ENCODE results near the gene SNAPC2.
"Not testable (repeated sequence)": the region's sequence is repeated elsewhere in the genome, so short reads cannot be mapped to it uniquely, and the experiment has no call there.

SNAPC2 gene

DNA sequence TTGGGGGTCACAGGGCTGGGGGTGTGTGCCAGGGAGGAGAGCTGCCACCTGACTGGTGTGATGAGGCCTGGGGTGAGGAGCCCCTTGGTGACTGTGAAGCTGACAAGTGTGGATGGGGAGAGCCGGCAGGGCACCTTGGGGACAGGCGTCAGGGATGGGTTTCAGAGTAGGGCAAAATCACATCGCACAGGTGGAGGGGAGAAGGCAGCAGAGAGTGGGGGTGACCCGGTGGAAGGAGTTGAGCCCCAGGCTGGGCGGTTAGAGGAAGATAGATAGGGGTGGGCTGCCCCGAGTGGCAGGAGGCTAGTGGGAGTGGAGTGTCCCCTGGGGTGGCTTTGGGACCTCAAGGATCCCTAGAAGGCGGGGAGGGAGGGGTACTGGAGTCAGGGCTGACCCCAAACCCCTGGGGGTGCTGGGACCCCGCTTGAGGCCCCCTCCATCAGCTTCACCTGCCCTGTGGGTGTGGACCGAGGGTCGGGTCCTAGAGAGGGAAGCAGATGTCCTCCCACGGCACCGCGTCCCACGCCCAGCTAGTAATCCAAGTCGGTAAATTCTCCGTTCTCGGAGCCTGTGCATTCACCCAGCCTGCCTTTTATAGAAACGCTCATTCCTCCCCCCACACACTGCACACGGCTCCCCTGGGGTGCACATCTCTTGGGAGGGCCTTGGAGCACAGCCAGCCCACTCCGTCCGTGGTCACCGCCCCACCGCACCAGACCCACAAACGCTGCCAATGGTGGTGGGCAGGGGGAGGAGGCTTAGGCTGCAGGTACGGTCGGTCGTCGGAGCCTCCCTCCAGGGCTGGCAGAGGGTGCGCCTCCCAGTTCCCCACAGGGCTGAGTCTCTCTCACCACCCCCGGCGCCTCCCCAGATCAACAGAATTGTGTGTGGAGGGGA, 3.4 kb downstream of the SNAPC2 start:
- no peak for ATAC-seq

DNA sequence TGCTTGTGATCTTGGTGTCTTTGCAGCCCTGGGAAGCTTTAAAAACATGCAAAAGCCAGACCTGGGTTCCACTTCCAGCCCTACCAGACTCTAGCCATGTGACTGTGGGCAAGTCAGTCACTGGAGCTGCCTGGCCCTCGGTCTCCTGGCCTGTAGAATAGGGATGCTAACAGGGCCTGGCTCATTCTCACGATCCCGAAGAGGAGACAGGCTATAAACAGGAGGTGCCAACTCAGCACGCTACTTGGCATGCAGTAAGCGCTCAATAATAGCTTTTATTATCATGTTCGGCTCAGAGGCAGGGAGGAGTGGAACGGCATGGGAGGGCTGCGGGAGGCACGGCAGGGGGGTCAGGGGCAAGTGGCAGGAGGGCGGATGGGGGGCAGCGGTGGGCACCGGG, 4.1 kb downstream of the SNAPC2 start:
- ATAC-seq, result no peak

DNA sequence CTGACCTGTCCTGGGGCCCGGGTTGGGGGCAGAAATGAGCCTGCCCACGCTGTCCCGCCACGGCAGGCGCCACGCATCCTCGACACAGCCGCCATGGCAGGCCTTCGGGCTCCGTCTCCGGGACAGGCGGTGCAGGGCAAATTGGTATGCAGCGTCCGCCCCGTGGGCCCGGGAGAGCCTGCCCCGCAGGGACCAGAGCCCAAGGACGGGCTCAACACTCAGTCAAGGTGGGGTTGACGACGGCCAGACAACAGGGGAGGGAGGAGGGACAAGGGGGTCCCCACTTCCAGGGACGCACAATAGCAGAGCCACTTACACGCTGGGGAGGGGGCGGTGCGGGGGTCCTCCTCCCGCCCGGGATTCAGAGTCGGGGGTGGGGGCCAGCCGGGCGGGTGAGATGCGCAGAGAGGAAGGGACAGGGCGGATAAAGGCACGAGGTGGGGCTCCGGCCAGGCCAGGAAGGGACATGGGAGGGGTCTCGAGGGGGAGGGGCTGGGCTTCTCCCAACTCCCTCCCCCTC, 4.6 kb downstream of the SNAPC2 start:
- no peak for ATAC-seq

DNA sequence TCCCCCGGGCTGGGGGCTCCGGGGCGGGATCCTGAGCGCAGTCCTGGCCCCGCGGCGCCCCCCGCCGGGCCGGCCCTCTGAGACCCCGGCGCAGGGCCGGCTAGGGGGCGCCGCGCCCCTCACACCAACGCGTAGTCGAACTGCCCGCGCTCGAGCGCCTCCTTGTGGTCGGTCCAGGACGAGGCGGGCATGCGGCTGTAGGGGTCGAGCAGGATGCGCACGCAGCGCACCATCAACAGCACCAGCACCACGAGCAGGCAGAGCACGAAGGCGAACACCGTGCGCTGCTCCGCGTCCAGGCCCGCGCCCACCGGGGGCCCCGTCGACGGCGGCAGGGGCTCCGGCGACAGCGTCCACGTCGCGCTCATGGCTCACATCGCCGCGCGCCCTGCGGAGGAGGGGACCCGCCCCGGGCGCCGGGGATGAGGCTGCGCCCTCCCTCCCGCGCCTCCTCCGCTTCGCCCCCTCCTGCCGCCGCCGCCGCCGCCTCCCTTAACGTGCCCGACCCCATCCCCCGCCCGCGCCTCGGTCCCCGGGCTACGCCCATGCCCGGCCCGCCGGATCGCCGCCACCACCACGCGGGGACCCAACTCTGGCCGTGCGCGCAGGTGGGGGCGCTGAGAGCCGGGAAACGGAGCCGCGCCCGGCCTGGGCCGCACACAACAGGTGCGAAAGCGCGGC, 5.2 kb downstream of the SNAPC2 start:
- peak; percentile 42 to 45 for ATAC-seq

DNA sequence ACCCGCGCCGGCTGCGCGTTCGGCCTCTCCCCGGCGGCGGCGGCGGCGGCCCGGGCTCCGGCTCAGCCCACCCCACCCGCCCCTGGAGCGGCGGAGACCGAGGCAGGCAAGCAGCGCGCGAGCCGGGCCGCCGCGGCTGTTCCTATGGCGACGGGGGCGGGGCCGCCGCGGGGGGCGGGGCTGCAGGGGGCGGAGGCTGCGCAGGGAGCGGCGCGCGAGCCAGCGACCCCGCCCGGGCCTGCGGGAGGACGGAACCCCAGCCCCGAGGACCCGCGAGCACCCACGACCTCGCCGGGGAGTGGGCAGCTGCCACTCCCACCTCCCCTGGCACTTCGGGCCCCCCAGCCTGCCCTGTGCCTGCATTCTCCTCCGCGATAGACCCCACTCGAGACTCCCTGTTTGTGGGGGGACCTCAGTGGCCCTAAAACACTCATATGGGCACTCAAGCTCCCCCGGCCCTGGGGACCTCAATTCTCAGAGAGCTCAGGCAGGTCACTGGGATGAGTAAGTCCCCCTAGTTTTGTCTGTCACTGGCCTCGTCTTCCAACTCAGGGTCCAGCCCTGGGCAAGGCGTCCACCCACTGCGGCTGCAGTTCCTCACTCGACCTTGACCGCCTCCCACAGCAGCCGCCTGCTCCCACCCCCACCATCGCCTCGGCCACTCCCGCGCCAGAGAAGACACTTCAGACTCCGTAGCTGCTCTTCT, 6.0 kb downstream of the SNAPC2 start, which contains the start of gene CTXN1:
TSS of gene CTXN1 (minus strand) at position 115 of the 706 bp plus-strand sequence. CDS start 597 bp downstream, outside the sequence.
- ATAC-seq, result peak; percentile 49 to 58

DNA sequence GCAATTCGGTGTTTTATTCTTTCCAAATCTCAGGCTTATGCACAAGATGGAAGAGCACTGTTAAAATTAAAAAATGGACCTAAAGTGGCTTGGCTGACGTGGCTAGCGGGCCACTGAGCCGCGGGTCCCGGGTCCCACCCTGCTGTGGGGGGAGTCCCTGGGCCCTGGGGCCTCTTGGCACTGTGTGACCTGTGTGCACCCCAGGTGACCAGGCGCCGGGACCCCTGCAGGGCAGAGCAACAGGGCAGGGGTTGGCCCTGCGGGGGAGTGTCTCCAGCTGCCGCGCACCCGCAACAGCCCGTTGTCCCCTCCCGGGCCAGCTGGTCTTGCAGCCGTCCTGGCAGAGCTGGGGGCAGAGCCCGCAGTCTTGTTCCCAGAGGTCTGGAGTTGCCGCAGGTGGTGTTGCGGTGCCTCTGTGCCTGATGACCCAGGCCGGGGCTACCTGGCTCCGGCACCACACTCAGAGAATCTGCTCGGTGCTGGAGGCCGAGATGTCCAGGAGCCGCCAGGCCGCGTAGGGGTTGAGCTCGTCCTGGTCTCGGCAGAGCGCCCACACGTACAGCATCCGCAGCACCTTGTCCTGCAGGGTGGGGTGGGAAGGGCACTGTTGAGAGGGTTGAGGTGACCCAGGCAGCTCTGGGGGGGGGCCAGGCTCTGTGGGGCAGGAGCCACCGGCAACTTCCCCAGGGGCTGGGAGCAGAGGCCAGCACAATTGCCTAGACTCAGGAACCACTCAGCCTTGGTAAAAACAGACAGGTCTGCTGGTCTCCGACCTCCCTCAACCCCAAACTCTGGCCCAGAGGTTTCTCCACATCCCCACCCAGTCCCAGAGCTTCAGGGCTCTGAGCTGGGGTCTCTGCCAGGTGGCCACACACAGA, 6.8 kb downstream of the SNAPC2 start:
- ATAC-seq, result no peak

DNA sequence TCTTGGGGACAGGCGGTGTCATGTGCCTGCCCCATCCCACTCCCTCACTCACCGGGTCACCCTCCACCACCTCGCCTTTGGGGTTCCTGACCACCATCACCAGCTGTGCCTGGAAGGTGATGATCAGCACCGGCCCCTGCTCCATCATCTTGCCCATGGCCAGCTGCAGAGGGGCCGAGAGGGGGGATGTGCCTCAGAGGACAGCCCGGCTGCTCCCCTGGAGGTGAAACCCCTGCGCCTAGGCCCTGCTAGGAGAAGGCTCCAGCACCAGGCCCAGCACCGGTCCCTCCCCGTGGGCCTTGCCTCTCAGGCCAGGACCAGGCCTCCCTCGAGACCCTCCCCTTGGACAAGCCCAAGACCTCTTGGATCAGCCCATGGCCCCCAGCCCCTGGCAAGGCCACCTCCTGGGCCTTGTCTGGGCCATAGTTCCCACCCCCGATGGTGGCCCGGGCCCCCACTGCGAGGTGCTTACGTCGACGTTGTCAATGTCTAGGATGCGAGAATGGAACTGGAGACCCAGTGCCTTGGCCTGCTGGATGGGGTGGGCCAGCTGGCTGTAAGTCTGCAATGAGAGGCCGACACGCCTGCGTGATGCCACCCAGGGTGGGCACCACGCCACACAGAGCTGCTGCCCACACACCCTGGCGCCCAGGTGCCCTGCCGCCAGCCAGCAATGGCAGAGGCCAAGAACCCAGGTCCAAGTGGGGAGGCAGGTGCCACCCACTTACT, 7.6 kb downstream of the SNAPC2 start:
- ATAC-seq, result no peak

DNA sequence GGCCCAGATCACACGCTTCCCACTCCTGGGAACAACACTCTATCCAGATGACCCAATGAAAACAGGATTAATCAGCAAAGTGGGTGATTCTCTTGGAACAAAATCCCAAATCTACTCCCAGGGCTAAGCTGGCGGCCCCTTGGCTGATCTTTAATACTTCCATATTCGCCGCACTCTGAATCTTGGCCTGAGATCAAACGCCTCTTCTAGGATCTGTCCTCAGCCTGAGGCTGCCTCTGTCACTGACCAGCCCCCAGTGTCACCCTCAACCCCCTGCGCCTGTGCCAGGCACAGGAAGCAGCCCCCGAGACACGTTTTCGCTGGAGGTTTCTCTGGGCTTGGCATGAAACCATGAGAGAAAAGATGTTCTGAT, 8.2 kb downstream of the SNAPC2 start:
- ATAC-seq, result no peak

DNA sequence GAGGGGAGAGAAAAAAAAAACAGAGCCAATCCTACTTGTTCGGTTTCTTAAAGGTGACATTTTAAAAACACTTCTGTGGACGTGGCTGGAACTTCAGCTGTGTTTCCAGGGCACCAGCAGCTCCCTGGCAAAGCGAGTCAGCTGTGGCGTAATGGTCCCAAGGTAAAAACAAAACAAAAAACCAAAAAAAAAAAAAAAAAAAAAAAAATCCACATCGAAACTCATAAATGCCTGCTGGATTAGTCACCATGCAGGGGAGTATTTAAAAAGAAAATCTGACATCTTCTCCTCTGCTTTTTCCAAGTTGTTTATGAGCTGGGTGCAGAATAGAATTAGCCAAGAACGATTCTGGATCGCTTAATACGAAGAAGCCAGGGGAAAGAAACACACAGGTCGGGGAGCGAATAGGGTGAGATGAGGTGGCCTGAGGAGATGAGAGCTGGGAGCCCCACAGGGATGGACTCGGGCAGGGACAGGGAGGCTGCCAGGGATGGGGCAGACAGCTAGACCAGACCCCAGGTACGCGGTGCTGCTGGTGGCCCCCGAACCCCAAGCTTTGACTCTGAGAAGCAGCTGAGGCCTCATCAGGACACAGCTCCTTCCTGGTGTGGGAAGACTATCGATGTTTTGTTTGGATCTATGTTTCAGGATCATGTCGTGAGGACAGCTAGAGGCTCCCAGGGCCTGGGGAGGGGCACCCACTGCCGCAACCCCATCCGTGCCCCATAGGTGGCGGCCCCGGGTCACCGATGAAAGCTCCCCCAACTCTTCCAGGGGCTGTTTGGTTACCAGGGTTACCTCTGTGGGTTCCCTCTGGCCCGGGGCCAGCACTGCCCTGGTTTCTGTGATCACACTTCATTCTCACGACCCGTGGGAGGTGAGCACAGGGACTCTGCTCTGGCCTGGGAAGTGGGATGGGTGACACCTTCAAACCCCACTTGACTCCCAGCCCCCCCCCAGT, 8.9 kb downstream of the SNAPC2 start:
- ATAC-seq, result peak; percentile 27 to 37

DNA sequence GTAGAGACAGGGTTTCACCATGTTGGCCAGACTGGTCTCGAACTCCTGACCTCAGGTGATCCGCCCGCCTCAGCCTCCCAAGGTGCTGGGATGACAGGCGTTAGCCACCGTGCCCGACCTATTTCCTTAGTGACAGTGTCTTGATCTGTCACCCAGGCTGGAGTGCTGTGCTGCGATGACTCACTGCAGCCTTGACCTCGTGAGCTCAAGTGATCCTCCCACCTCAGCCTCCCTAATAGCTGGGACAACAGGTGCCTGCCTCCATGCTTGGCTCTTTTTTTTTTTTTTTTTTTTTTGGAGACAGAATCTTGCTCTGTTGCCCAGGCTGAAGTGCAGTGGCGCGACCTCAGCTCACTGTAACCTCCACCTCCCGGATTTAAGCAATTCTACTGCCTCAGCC, 9.9 kb downstream of the SNAPC2 start:
- ATAC-seq, result not testable (repeated sequence)

DNA sequence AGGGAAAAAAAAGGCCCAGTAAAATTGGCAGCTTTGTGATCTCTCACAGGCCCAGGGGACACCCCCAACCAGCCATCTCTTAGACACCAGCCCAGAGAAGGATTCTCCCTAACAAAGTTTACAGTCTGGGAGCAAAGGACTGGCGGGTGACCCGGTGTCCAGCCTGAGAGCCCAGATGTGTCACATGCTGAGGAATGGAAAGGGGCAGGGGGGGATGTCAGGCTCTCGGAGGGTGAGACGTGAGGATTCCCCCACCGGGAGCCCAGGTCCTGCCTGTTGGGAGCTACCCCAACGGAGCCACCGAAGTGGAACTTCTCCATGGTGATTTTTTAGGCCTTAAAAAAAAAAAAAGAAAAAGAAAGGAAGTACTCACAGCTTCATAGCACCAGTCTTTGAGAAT, 10.6 kb downstream of the SNAPC2 start:
- no peak for ATAC-seq

DNA sequence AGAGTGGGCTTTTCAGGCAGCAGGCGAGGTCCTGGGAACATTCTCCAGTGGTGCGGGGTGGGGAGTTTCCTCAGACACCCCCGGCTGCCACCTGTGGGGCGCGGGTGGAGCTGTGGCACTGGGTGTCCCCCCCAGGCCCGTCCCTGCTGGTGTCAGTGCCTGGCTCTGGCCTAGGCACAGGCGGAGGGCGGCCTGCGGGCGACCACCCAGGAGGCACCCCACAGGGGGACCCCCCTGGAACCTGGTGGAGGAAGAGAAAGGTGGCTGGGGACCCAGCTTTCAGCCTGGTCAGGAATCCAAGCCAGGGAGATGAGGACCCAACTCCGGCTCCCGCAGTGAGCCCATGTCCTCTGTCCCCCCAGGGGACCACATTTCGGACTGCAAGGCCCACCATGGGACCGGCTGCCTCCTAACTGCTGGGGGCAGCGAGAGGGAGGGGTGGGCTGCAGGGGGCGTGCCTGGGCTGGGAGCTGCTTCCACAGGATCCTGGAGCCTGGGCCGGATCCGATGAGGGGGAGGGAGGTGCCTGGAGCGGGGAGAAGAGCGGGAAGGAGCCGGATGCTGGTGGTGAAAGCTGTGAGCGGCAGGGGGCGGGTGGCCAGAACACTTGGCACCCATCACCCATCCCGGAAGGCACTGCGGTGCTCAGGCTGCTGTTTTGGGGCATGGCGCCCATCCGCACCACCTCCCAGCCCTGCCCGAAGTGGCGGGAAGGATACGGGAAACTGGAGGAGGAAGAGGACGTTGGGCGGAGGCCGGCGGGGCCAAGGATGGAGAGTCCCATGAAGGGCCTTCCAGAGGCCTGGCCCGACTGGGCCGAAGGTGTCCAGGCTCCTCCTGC, 11.3 kb downstream of the SNAPC2 start:
- ATAC-seq, result no peak

DNA sequence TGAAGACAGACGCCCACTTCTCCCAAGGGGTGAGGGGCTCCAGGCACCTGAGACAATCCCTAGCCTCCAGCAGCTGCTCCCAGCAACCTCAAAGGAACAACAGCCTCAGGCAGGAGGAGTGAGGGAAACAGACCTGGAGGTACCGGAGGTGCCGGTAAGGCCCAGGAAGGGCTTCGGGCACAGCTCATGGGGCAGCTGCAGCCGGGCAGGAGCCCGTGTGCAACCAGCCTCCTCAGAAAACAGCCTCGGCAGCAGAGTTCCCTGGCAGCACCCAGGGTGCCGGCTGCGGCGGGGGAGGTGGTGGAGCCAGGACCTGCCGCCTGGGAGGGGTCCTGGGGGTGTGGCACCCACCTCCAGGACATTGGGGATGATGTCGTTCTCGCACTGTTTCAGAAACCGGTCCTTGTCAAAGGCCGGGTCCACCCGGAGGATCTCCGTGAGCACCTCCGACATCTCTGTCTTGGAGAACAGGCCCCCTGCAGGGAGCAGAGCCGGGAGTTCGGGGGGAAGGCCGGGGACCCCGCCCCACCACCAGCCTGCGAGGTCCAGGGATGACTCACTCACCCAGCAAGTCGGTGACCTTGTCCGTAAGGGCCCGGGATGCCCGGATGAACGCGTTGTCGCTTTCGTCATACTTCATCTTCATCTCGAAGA, 12.3 kb downstream of the SNAPC2 start:
- ATAC-seq, result no peak

DNA sequence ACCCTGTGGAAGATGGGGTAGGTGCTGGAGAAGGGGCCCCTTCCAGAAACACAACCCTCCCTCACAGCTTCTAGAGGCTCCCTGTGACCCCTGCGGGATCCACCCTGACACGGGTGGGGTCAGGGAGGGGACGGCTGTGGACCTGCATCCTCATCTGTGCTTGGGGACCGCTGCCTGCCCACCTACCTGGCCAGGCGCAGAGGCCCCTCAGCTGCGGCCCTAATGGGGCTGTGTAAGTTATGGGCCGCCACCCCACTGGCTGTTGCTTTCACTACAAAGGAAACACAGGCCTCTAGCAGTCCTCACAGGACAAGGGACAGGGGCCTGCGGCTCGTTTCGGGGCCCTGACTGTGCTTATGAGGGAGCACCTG, 12.8 kb downstream of the SNAPC2 start:
- no peak for ATAC-seq

DNA sequence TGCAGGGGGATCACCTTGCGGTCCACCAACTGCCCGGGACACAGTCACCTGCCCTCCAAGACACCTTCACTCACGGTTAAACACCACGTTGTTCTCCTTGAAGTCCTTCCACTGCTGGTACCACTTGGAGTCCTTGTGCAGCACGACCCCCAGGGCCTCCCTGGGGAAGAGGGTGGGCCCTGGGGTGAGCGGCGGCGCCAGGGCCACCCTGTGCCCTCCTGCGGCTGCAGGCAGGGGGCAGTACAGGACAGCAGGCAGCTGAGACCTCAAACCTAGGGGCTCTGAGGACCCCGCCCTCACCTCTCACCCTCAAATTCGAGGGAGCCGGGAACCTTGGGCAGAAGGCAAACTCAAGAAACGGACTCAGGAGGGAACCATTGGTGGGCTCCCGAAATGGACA, 13.3 kb downstream of the SNAPC2 start:
- ATAC-seq, result no peak

DNA sequence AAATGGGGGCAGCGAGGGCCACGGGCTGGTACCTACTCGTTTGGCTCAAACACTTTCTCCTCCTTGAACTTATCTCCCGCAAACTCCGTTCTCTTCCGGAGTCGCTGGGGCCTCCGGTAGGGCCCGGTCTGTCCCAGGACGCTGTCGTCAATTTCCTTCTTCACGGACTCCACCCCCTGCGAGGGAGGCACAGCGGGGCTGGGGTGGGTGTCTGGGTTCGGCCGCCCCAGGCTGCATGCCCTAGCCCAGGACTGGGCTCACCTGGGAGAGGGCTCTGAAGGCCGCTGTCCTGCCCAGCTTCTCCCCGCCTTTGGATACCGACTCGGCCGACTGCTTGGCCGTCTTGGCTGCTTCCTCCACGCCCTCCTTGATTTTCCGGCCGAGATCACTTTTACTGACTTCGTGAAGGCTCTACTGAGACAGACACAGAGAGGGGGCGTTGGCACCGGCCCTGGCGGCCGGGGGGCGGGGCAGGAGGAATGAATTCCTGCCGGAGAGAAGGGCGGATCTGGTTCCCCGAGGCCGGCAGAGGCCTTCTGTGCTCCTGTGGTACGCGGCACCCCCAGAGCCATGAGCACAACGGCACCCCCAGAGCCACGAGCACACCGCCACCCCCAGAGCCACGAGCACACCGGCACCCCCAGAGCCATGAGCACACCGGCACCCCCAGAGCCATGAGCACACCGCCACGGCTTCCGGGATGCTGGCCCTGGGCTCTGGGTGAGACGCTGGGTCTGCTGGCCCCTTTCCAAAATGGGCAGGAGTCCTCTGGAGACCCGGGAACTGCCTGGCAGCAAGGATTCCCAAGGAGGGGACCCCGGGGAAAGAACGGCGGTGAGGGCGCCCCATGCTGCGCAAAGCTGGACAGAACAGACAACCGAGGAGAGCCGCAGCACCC, 13.9 kb downstream of the SNAPC2 start:
- ATAC-seq, result no peak

DNA sequence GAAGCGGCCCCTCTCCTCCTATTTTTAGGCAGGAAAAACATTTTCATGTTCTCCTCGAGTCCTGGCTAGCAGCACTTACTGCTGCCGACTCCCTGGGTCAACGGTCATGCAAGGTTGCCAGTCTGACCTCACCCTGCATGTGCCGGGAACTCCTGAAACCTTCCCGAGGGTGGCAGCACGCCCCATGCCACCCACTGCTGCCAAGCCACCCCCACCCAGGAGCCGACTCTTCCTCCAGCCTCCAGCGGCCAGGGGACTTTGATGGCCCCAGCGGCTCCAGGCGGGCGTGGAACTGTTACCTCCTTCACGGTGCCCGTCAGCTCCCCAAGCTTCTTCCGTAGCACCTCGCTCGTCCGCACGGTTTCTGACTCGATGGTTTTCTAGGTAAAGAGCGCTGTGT, 14.6 kb downstream of the SNAPC2 start:
- ATAC-seq, result no peak

DNA sequence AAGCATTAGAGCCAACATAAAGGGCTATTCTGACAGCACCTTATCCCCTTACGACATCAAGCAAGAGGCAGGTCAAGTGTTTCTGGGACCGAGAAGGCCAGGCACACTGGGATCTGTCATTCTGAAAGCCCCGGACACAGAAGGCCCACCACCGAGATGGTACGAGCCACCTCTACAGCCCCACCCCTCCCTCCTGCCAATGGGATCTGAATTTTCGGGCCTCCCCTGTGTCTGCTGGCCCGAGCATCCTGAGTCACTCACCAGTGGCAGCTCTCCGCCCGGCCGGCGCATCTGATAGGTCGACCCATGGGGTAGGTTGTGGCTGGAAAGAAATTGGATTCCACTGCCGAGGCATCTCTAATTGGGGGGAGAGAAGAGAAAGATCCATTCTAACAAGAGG, 20.7 kb downstream of the SNAPC2 start:
- ATAC-seq, result no peak

Measured in activated CD4-positive, CD25-positive, alpha-beta regulatory T cell treated with anti-CD3 and anti-CD28 coated beads, Interleukin-2, amount 50 U/mL, for 24 hours (primary cell).